HCT116 (cell line): ENCODE data around the gene HBP1. TPM values are rescaled to one million over a fixed set of nuclear protein-coding genes. Genes with fewer than 3 reads are reported as not detected.

Source experiments
- ATAC-seq: fragments of 200-7000 bp; cut with Tn5 transposase; 2 replicates; pipeline ENCODE4 v1.9.1; 2020; ENCODE audit warnings: mild to moderate bottlenecking, moderate library complexity
- BruUV-seq: library from RNA; stranded (reverse); fragments of 400-500 nt; replicated peaks from 2 replicates; lab custom pipeline; 2021; lab: Mats Ljungman, UMichigan
- CTCF ChIA-PET: fragments of 300-600 bp; sonication (Branson Sonifier 250); formaldehyde crosslinking; loops from one replicate; lab custom pipeline; 2021; ENCODE audit warnings: antibody characterized with exemption; lab: Charles Lee
- POLR2A ChIA-PET: fragments of 300-600, 350-600 bp; sonication (Branson Sonifier 250); formaldehyde crosslinking; loops from one replicate; lab custom pipeline; 2021; ENCODE audit warnings: antibody characterized with exemption; lab: Charles Lee
- RAD21 ChIA-PET, 2 experiments: fragments of 300-600 bp; sonication (Branson Sonifier 250); formaldehyde crosslinking; loops; one replicate each; lab custom pipeline; 2023; ENCODE audit warnings: low total read pairs in 2 of 2; ENCODE audit not compliant: uncharacterized antibody in 2 of 2, unreplicated experiment in 2 of 2, low non-redundant PET in 1 of 2; lab: Charles Lee
- DNase-seq: peaks from one replicate; pipeline ENCODE4 v3.0.0-alpha.2; 2010; ENCODE audit warnings: low read depth, low spot score
- H2AFZ ChIP-seq: fragments of 200-600 bp; shearing (Covaris generic), sonication (generic); 2 replicates; pipeline ENCODE4 v1.6.1; 2017; ENCODE audit warnings: low read depth, mixed run types, mixed read lengths, antibody characterized with exemption, low read length; ENCODE audit not compliant: poor library complexity, severe bottlenecking
- H3K27ac ChIP-seq: 2 replicates; pipeline ENCODE4 v1.5.1; 2012; ENCODE audit warnings: low read depth, low read length
- H3K27me3 ChIP-seq: fragments of 200-600 bp; sonication (generic); 2 replicates; pipeline ENCODE4 v1.6.1; 2016; ENCODE audit warnings: mixed run types, low read length, mixed read lengths; ENCODE audit not compliant: insufficient read depth
- H3K36me3 ChIP-seq, 2 experiments: fragments of 200-500 bp in 1 of 2; fragments of 200-600 bp in 1 of 2; sonication (Bioruptor generic) in 1 of 2; sonication (generic) in 1 of 2; 2 replicates each; pipeline versions ENCODE4 v1.5.1 to v1.6.1; 2014 to 2016; ENCODE audit warnings: low read length in 2 of 2, inconsistent platforms in 1 of 2, mixed read lengths in 1 of 2, mixed run types in 1 of 2; ENCODE audit not compliant: insufficient read depth in 2 of 2, control insufficient read depth in 1 of 2
- H3K4me1 ChIP-seq, 2 experiments: fragments of 200-600 bp in 1 of 2; sonication (generic) in 1 of 2; 2 replicates each; pipeline versions ENCODE4 v1.5.1 to v1.6.1; 2012 to 2017; ENCODE audit warnings: low read length in 2 of 2, inconsistent platforms in 1 of 2, mild to moderate bottlenecking in 1 of 2, mixed read lengths in 1 of 2, mixed run types in 1 of 2, moderate library complexity in 1 of 2; ENCODE audit not compliant: insufficient read depth in 2 of 2, control insufficient read depth in 1 of 2
- H3K4me2 ChIP-seq: fragments of 200-600 bp; sonication (generic); 2 replicates; pipeline ENCODE4 v1.6.1; 2017; ENCODE audit warnings: mixed run types, low read length, mixed read lengths
- H3K4me3 ChIP-seq, 2 experiments: fragments of 200-600 bp in 1 of 2; sonication (generic) in 1 of 2; replicated peaks in 1 of 2; 2 replicates each; pipeline ENCODE4 v1.5.1; 2011 to 2016; ENCODE audit warnings: low read length in 2 of 2, control low read depth in 1 of 2, low read depth in 1 of 2, mild to moderate bottlenecking in 1 of 2, mixed read lengths in 1 of 2, mixed run types in 1 of 2
- H3K79me2 ChIP-seq: fragments of 200-600 bp; sonication (generic); 2 replicates; pipeline ENCODE4 v1.6.1; 2017; ENCODE audit warnings: mild to moderate bottlenecking, mixed run types, low read length, moderate library complexity, mixed read lengths; ENCODE audit not compliant: insufficient read depth
- H3K9ac ChIP-seq: fragments of 200-600 bp; sonication (generic); 2 replicates; pipeline ENCODE4 v1.6.1; 2016; ENCODE audit warnings: low read length, mixed read lengths
- H3K9me2 ChIP-seq: fragments of 200-600 bp; sonication (generic), shearing (Covaris generic); 2 replicates; pipeline ENCODE4 v1.6.1; 2017; ENCODE audit warnings: mixed run types, mild to moderate bottlenecking, moderate library complexity; ENCODE audit not compliant: insufficient read depth
- H3K9me3 ChIP-seq, 2 experiments: fragments of 200-500 bp in 1 of 2; fragments of 200-600 bp in 1 of 2; sonication (Bioruptor generic) in 1 of 2; sonication (generic) in 1 of 2; 2 replicates each; pipeline ENCODE4 v1.6.1; 2014 to 2017; ENCODE audit warnings: low read length in 2 of 2, mixed read lengths in 2 of 2, inconsistent platforms in 1 of 2, low read depth in 1 of 2, mild to moderate bottlenecking in 1 of 2, mixed run types in 1 of 2, moderate library complexity in 1 of 2; ENCODE audit not compliant: control insufficient read depth in 1 of 2, insufficient read depth in 1 of 2
- H4K20me1 ChIP-seq: fragments of 200-600 bp; sonication (generic), shearing (Covaris generic); 2 replicates; pipeline ENCODE4 v1.6.1; 2017; ENCODE audit warnings: mixed run types, mild to moderate bottlenecking, moderate library complexity; ENCODE audit not compliant: insufficient read depth
- ATF3 ChIP-seq: IDR thresholded peaks from 2 replicates; pipeline ENCODE4 v1.6.1; 2012
- CBX3 ChIP-seq: IDR thresholded peaks from 2 replicates; pipeline ENCODE4 v1.6.1; 2012; ENCODE audit warnings: low read depth
- ELF1 ChIP-seq: IDR thresholded peaks from 2 replicates; pipeline ENCODE4 v1.6.1; 2012; ENCODE audit warnings: low read depth, borderline replicate concordance
- EZH2phosphoT487 ChIP-seq: fragments of 200-600 bp; IDR thresholded peaks from 2 replicates; pipeline ENCODE4 v1.6.1; 2018; ENCODE audit warnings: antibody characterized with exemption, borderline replicate concordance
- FOSL1 ChIP-seq: IDR thresholded peaks from 2 replicates; pipeline ENCODE4 v1.6.1; 2012; ENCODE audit warnings: low read depth
- MAX ChIP-seq: IDR thresholded peaks from 2 replicates; pipeline ENCODE4 v1.6.1; 2012
- RAD21 ChIP-seq: IDR thresholded peaks from 2 replicates; pipeline ENCODE4 v1.6.1; 2012; ENCODE audit warnings: low read depth, mild to moderate bottlenecking
- REST ChIP-seq: IDR thresholded peaks from 2 replicates; pipeline ENCODE4 v1.6.1; 2012; ENCODE audit warnings: low read depth
- SIN3A ChIP-seq: IDR thresholded peaks from 2 replicates; pipeline ENCODE4 v1.6.1; 2012; ENCODE audit warnings: low read depth
- SP1 ChIP-seq: IDR thresholded peaks from 2 replicates; pipeline ENCODE4 v1.6.1; 2012; ENCODE audit warnings: low read depth
- SRF ChIP-seq: IDR thresholded peaks from 2 replicates; pipeline ENCODE4 v1.6.1; 2012; ENCODE audit warnings: low read depth
- YY1 ChIP-seq: IDR thresholded peaks from 2 replicates; pipeline ENCODE4 v1.6.1; 2011; ENCODE audit warnings: low read length, low read depth, moderate library complexity, mild to moderate bottlenecking; ENCODE audit not compliant: insufficient replicate concordance; ENCODE audit errors: extremely low read depth
- ZBTB33 ChIP-seq: IDR thresholded peaks from 2 replicates; pipeline ENCODE4 v1.6.1; 2011; ENCODE audit warnings: mild to moderate bottlenecking, low read length, moderate library complexity; ENCODE audit not compliant: insufficient replicate concordance; ENCODE audit errors: extremely low read depth
- intact Hi-C: fragments of 100-400 bp; cut with micrococcal nuclease; formaldehyde crosslinking; loops from 2 replicates; pipeline ENCODE4 v1.10.0; 2022
- total RNA-seq: library from RNA; stranded (reverse); gene quantifications from one replicate; pipeline ENCODE4 v1.2.1, GENCODE V29; 2021; ENCODE audit not compliant: unreplicated experiment

The HBP1 gene
- total RNA-seq, 1 experiment from 2014 or later, result 24.3 TPM

- TF ChIP-seq MAX (peak; percentile 90), SRF (no peak), CBX3 (peak; percentile 73; the same call in 1 of the 2 replicates), FOSL1 (no peak), SP1 (peak; percentile 79), EZH2phosphoT487 (no peak), ELF1 (no peak)
Measured at GRCh38 chr7:107169120-107170050, 582 bp downstream of the HBP1 start (continued).

- Histone ChIP-seq H3K27ac (peak overlapping the region; percentile 57), H3K9ac (peak overlapping the region; percentile 75), H2AFZ (peak overlapping the region; percentile 42), H3K36me3 (no peaks in the 10 kb centered on the region), H3K27me3 (no peaks in the 10 kb centered on the region), H3K9me3 (no peaks in the 10 kb centered on the region), H3K4me2 (peak overlapping the region; percentile 88), H4K20me1 (no peaks in the 10 kb centered on the region), H3K79me2 (peaks cover 39% of the 10 kb centered on the region), H3K9me2 (no peaks in the 10 kb centered on the region), H3K4me1 (peaks cover 5 to 18% of the 10 kb centered on the region in 2 experiments; a peak in 3 of 4 replicates), H3K4me3 (peak overlapping the region; percentile 70 to 75)
- TF ChIP-seq REST, result no peak
- TF ChIP-seq ZBTB33, result no peak
- TF ChIP-seq EZH2phosphoT487, result no peak
- TF ChIP-seq FOSL1, result no peak
- no peak for TF ChIP-seq ATF3
- TF ChIP-seq RAD21, result no peak
- no peak; the same call in none of the 2 replicates for TF ChIP-seq SIN3A
- no peak for TF ChIP-seq YY1
- ChIA-PET POLR2A (interaction anchor here (2.4 kb wide), 1 partner anchor 10 kb away, joined by 11 read pairs; no protein-coding TSS in a partner anchor), CTCF (interaction anchor here (0.7 to 2.3 kb wide), 3 partner anchors 20 to 709 kb away, joined by 3 to 17 read pairs (median 4); no protein-coding TSS in a partner anchor), RAD21 (interaction anchor here in 1 of 2 experiments (1.0 kb wide), 1 partner anchor 23 kb away, joined by 3 read pairs; no protein-coding TSS in a partner anchor)
- intact Hi-C loops, result no loop called here
- no peak for ATAC-seq
- no peak for DNase-seq
- BruUV-seq, result TSS peak; percentile 65
Measured at GRCh38 chr7:107170051-107170915, 1.5 kb downstream of the HBP1 start.
